ENCODE results near the gene OR7D2. TPM values are rescaled to one million over a fixed set of nuclear protein-coding genes. Genes with fewer than 3 reads are reported as not detected.
A peak's percentile ranks its signal among the peaks of the same experiment; 100 is the strongest.

OR7D2 gene
- total RNA-seq, 1 experiment from 2014 or later: not detected

DNA sequence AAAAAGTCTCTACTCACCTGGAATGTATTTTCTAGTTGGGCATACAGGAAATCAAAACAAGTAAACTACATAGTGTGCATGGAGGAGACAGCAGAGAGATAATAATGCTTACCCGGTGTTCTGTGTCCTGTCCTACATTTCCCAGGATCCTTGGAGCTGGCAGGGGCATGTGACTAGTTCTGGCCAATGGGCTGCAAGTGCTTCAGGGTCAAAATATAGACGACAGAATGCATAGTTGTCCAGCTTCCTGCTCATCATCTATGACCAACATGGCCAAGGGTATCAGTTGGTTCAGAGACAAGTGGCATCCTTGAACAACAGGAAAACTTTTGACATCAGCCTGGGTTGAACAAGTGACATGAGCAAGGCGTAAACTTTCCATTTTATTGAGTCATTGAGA lies 30.1 kb upstream of the OR7D2 start (continued):
- TF ChIP-seq, protein P1, sequence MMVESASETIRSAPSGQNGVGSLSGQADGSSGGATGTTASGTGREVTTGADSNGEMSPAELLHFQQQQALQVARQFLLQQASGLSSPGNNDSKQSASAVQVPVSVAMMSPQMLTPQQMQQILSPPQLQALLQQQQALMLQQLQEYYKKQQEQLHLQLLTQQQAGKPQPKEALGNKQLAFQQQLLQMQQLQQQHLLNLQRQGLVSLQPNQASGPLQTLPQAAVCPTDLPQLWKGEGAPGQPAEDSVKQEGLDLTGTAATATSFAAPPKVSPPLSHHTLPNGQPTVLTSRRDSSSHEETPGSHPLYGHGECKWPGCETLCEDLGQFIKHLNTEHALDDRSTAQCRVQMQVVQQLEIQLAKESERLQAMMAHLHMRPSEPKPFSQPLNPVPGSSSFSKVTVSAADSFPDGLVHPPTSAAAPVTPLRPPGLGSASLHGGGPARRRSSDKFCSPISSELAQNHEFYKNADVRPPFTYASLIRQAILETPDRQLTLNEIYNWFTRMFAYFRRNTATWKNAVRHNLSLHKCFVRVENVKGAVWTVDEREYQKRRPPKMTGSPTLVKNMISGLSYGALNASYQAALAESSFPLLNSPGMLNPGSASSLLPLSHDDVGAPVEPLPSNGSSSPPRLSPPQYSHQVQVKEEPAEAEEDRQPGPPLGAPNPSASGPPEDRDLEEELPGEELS (CRISPR knock-in tag; IDR thresholded peaks at IDR 0.05): no peak
- TF ChIP-seq, protein P2, sequence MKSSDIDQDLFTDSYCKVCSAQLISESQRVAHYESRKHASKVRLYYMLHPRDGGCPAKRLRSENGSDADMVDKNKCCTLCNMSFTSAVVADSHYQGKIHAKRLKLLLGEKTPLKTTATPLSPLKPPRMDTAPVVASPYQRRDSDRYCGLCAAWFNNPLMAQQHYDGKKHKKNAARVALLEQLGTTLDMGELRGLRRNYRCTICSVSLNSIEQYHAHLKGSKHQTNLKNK (CRISPR knock-in tag; IDR thresholded peaks at IDR 0.05): no peak
- no peak for TF ChIP-seq ETV6 (CRISPR knock-in tag; IDR thresholded peaks at IDR 0.05)
- TF ChIP-seq NFYB (CRISPR knock-in tag; conservative IDR thresholded peaks at IDR 0.05; ENCODE audit: low read depth): peak; percentile 55

DNA sequence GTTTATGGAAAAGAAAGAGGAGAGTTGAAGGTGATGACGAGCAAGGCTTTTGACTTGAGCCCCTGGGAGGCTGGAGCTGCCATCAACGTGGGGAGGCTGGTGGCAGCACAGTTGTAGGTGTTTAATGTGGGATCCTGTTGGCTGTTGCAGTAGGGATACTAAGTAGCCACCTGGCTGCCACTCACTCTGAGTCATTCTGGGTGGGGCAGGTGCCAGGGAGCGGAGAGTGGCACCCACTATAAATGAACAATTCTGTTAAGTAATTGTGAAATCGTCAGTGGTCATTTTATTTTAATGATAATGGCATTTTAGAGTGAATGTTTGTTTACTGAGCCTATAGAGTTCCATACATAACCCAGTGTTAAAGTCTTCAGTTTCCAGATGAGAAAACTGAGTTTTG lies 28.8 kb upstream of the OR7D2 start:
- Mint-ChIP-seq H3K4me1 (peaks cover 4% of the 10 kb centered on the region; the same call in 1 of the 2 replicates), H3K36me3 (peaks cover 91% of the 10 kb centered on the region), H3K9me3 (peaks cover 74% of the 10 kb centered on the region), H3K27me3 (ENCODE audit: low read depth) (peaks cover 3% of the 10 kb centered on the region; the same call in 1 of the 2 replicates), H3K4me3 (no peak overlapping the region), H3K27ac (no peak overlapping the region)
- POLR2A ChIA-PET: interaction anchor here (1.1 kb wide), 1 partner anchor 11 kb away, joined by 3 read pairs; no protein-coding TSS in a partner anchor
- TF ChIP-seq ETV6 (CRISPR knock-in tag; IDR thresholded peaks at IDR 0.05): no peak
- TF ChIP-seq ZNF121 (CRISPR knock-in tag; IDR thresholded peaks at IDR 0.05): no peak
- TF ChIP-seq CREM (CRISPR knock-in tag; IDR thresholded peaks at IDR 0.05): no peak
- no peak for TF ChIP-seq TCF7 (CRISPR knock-in tag; IDR thresholded peaks at IDR 0.05; ENCODE audit: low read depth)
- no peak for TF ChIP-seq ZNF416 (CRISPR knock-in tag; IDR thresholded peaks at IDR 0.05)
- TF ChIP-seq, protein P1 (CRISPR knock-in tag; IDR thresholded peaks at IDR 0.05): no peak
- TF ChIP-seq ZNF396 (CRISPR knock-in tag; IDR thresholded peaks at IDR 0.05; ENCODE audit: borderline replicate concordance): no peak
- no peak for TF ChIP-seq ZNF219 (CRISPR knock-in tag; IDR thresholded peaks at IDR 0.05; ENCODE audit: borderline replicate concordance)
- no peak for TF ChIP-seq TEAD4 (CRISPR knock-in tag; IDR thresholded peaks at IDR 0.05)
- TF ChIP-seq, protein P3, sequence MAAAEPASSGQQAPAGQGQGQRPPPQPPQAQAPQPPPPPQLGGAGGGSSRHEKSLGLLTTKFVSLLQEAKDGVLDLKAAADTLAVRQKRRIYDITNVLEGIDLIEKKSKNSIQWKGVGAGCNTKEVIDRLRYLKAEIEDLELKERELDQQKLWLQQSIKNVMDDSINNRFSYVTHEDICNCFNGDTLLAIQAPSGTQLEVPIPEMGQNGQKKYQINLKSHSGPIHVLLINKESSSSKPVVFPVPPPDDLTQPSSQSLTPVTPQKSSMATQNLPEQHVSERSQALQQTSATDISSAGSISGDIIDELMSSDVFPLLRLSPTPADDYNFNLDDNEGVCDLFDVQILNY (CRISPR knock-in tag; IDR thresholded peaks at IDR 0.05): no peak
- TF ChIP-seq ZNF317 (CRISPR knock-in tag; IDR thresholded peaks at IDR 0.05; ENCODE audit: borderline replicate concordance, low read depth): no peak
- TF ChIP-seq, protein P4, sequence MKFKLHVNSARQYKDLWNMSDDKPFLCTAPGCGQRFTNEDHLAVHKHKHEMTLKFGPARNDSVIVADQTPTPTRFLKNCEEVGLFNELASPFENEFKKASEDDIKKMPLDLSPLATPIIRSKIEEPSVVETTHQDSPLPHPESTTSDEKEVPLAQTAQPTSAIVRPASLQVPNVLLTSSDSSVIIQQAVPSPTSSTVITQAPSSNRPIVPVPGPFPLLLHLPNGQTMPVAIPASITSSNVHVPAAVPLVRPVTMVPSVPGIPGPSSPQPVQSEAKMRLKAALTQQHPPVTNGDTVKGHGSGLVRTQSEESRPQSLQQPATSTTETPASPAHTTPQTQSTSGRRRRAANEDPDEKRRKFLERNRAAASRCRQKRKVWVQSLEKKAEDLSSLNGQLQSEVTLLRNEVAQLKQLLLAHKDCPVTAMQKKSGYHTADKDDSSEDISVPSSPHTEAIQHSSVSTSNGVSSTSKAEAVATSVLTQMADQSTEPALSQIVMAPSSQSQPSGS (CRISPR knock-in tag; IDR thresholded peaks at IDR 0.05; ENCODE audit: borderline replicate concordance, low read depth): no peak
- TF ChIP-seq, protein P5, sequence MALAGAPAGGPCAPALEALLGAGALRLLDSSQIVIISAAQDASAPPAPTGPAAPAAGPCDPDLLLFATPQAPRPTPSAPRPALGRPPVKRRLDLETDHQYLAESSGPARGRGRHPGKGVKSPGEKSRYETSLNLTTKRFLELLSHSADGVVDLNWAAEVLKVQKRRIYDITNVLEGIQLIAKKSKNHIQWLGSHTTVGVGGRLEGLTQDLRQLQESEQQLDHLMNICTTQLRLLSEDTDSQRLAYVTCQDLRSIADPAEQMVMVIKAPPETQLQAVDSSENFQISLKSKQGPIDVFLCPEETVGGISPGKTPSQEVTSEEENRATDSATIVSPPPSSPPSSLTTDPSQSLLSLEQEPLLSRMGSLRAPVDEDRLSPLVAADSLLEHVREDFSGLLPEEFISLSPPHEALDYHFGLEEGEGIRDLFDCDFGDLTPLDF (CRISPR knock-in tag; IDR thresholded peaks at IDR 0.05): no peak
- no peak for TF ChIP-seq NR1H2 (CRISPR knock-in tag; IDR thresholded peaks at IDR 0.05)
- TF ChIP-seq NR3C1 (CRISPR knock-in tag; conservative IDR thresholded peaks at IDR 0.05; ENCODE audit: low read depth): no peak
- no peak for TF ChIP-seq HMGA2 (CRISPR knock-in tag; IDR thresholded peaks at IDR 0.05)
- CTCF ChIA-PET: no interaction called here
- DNase-seq (ENCODE audit: low spot score) (no peak), ATAC-seq (no peak)

Measured in WTC11 (cell line).